GM04504 (cell line): ENCODE measurements around the gene GNB1L.

ENCODE experiments used
- DNase-seq: peaks from one replicate; pipeline ENCODE4 v3.0.0-alpha.2; 2012; ENCODE audit warnings: low read depth

GNB1L gene

DNA sequence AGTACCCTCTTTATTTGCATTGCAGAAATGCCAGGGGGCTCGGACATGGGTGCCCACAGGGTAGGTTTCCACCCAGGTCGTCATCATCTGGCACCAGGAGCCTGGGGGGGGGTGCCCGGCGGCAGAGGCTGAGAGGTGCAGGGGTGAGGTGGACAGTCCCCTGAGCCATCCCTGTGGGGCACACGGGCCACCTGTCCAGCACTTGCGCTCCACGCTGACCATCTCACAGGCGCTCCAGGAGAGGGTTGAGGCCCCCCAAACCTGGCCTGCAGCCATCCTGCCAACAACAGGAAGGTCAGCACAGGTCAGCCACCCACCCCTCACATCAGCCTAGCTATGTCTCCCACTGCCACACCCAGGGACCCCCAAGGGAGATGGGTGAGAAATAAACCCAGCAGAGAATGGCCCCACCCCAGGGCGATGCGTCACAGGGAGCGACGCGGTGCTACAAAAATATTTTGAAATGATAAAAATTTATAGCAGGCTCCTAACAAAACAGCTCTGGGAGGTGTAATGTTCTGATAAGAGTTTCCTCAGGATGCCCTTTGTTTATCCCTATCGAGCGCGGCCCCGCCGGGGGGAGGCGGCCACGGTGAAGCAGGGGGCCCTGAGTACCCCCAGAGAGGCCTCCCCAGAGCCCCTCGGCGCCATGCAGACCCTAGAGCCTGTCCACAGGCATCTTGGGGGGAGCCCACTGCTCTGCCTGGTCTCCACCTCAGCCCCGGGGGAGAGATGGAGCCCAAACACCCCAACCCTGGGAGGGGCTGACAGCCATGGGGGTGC is 21.0 kb upstream of the GNB1L start:
- no peak for DNase-seq

DNA sequence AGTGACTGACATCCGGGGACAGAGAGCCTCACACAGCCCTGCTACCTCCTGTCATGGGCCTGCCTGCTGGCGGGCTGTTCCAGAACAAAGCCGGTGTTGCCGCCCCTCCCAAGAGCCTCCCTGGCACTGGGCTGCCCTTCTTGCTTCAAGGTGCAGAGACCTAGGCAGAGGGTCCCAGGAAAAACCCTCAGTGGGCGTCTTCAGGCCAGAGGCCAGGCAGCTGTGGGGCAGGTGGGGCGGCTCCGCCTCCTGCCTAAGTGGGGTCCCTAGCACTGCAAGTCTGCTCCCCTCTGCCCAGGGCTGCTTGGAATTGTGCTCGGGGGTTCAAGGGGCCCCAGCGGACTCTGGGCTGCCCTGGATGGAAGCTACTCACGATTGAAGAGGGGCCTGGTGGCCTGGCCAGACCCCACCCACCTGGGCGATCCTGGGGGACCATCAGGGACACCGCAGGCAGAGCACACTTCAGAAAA is 20.4 kb upstream of the GNB1L start:
- no peak for DNase-seq

DNA sequence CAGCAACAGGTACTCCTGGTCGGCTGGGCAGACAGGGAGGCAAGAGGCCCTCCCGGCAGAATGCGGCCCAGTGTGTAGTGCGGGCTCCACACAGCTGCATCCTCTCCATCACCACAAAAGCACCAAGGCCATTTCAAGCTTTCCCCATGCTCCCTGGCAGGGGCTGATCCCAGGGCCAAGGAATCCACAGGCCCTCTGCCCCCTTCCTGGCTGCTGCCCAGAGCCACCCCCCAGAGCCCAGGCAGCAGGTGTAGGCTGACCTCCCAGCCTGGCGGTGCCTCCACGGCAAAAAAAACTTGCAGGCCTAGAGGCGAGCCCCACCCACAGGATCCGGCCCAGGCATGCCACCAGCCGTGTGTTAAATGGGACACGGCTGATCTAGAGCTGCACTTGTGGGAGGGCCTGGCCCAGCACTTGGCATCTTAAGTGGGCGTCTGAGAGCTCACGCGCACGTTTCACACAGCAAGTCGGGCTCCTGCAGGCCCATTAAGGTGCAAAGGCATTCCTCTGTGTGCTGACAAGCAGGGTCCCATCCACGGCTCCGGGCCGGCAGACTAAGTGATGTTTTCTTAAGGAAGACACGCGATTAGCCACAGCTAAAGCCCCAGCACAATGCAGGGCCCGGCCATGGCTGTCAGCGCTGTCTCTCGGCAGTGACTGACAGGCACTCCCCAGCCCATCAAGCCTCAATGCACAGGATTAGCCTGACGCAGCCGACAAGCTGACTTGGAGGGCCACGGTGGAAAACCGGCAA is 19.8 kb upstream of the GNB1L start:
- no peak for DNase-seq

DNA sequence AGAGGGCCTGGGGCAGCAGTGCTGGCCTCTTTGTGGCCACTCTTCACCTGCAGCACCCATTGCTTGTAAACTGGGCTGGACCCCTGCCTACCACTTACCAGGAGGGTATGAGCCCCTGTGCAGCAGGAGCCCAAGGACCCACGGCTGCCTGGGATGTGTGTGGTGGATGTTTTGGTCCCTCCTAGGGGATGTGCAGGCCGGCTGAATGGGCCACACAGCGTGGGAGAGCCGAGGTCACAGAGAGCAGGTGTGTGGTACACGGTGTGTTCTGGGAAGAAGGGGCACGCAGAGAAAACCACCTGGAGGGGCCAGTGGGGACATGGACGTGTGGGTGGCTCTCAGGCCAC is 19.3 kb upstream of the GNB1L start:
- DNase-seq, result no peak

DNA sequence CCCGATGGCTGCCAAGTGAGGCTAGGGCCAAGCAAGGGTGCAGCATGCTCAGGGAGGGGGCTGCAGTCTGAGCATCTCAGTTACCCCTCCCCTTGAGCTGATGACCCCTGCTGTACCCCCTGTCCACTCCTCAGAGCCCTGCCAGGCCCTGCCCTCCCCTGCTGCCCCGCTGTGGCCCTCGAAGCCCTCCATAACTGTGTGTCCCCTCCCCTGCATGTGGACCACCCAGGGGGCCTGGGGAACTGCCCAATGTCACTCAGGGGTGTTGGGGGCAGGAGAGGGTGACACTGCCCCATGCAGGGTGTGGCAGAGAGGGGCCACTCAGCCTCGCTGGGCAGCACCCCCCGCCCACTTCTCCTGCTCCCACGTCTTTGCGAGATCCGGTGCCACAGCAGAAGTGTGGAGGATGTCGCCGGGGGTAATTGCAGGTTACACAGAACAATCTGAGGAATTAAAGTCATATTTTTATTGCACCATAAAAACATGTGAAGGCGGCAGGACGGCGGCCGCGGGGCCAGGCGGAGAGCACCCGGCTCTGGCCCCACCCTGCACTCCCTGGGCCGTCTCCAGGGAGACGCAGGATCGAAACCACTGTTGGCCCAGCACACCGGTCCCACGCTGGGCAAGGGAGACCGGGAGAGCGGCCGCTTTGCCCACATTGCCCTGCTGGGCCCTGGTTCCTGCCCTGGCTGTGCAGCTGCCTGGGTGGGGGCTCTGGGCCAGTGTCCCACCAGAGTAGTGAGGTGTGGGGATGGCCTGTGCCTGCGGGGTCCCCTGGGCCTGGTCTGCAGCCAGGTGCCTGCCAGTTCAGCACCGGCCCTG is 18.7 kb upstream of the GNB1L start:
- no peak for DNase-seq

DNA sequence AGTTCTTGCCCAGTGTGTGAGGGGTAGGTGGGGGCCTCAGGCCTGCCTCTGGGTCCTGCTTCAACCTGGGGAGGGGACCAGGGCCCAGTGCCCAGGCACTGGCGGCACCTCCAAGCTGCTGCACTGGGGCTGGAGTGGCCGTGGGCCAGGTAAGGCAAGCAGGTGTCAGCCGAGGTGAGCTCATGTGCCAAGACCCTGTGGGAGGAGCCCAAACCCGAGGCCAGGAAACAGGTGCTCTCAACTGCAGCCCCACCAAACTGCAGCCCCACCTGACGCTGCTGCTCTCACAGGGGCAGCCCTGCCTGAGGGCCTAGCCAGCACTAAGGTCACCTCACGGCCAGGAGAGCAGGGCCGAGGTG is 18.1 kb upstream of the GNB1L start:
- no peak for DNase-seq

DNA sequence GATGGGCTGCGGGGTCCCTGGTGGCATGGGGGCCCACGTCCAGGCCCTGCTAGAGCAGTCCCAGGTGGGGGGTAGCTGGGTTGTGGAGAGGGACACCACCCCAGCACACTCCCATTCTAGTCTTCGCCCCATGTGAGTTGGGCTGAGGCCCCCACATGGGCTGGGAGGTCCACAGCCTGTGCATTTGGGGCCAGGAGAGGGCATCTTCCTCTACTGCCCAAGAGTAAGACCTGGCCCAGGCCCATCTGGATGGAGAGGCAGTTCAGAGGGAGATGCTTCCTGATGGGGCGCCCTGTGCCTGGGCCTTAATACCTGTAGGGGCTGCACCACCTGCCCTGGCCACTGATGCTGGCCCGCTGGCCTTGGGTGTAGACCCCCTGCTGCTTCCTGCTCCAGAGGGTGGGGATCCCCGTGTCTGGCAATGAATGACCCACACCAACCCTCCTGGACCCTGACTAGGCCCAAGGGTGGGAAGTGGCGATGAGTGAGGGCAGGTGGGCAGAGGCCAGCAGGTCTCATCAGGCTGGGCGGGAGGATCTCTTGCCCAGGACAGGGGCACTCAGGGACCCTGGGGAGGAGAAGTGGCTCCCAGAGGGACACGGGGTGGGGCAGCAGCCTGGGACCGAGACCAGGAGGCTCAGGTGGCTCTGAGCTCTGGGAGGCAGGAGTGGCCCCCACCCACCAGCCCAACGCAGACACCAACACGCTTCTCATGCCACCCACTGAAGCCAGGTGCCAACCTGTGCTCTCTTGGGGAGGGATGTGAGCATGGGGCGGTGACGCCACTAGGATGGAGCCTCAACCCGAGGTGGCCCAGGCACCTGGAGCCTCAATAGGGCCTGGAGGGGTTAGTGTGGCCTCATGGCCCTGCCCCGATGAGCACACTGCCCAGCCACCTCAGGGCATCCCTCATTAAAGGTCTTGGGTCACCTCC is 17.4 kb upstream of the GNB1L start:
- no peak for DNase-seq

DNA sequence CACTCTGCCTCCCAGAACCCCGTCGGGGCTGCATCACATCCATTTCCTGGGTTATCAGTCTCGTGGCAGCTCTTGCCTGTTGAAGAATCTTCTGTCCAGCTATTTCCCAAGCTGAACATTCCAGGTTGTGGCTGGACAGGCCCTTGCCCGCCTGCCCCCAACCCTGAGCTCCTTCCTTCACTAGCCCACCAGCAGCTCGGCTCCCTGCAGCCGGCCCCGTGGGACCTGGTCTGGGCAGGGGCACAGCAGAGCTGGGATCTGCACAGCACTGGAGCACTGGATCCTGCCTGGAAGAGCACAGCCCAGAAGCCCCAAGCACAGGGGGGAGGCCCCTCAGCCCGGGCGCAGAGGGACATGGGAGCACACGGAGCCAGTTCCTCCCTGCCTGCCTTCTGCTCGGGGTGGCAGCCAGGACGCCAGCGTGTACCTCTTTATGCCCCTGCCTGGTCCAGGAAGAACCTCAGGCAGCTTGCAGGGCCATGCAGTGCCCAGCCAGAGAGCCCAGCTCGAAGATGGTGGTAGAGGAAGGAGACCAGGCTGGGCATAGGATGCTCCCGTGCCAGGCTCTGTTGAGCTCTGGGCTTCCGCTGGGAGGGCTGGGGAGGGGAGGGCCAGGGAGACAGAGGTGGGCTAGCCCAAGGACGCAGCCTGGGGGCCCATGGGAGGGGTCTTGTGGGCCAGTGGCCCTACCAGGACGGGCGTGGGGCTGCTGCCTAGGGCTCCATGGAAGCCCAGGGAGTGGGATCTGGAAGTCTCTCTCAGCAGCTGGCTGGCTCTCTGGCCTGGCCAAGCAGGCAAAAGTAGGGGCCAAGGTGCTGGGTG is 16.6 kb upstream of the GNB1L start:
- DNase-seq, result no peak

DNA sequence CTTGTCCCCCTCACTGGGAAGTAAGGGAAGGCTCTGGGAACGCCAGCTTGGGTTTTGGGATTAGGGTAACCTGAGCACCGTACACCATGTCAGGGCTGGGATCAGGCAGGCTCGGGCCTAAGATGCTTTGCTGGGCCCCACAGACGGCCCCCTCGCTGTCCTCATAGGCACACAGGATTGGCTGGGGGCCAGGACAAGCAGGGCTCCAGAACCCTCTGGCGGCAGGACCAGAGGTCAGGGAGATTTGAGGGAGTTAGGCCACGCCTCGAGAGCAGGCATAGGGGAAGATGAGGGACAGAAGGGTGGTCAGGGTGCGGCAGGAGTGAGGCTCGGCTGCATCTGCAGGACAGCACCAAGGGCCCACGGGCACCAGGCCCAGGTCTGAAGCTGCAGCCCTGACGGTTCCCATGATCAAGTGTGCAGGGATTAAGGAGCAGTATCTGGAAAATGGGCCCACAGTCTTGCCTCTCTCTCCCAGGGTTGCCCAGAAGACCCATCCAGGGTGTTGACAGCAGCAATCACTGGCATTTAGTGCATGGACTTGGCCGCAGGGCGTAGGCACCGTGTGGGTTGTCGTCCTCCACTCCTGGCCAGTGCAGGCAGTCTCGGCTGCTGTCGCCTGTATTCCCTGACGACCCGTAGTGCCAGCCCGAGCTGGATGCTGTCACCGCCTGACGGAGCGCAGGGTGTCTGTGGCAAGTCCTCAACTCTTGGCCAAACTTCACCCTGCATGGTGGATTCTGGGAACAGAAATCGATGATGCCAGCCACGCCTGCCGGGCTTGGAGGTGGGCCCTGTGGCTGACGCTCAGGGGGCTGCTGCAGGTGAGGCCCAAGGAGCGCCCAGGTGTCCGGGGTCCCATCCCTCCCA is 15.7 kb upstream of the GNB1L start:
- no peak for DNase-seq

DNA sequence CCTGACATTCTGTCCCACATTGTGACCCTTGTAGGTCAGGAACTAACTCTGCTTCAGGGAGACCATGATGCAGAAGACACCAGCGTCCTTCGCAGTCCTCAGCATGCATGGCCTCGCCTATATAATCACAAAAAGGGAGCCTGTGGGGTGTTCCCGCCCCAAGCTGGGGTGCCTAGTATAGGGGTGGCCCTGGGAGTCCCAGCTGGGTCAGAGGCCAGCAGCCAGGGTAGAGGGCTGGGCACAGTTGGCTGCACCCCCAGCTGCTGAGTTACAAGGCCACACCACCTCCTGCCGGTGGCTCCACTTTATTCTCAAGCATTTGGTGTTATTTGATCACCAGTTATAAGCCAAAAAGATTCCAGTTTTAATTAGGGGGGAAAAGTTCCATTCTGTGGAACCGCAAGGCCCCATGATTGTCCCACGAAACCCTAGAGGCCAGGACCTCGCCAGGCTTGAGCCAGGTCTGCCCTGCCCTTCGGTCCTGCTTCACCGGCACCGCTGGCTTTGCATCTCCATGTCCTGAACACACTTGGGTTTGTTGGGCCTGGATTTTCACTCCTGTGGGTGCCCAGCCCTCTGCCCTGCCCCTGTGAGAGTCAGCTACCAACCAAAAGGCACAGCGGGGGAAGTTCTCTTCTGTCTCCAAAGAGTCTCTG is 15.0 kb upstream of the GNB1L start:
- DNase-seq, result no peak

DNA sequence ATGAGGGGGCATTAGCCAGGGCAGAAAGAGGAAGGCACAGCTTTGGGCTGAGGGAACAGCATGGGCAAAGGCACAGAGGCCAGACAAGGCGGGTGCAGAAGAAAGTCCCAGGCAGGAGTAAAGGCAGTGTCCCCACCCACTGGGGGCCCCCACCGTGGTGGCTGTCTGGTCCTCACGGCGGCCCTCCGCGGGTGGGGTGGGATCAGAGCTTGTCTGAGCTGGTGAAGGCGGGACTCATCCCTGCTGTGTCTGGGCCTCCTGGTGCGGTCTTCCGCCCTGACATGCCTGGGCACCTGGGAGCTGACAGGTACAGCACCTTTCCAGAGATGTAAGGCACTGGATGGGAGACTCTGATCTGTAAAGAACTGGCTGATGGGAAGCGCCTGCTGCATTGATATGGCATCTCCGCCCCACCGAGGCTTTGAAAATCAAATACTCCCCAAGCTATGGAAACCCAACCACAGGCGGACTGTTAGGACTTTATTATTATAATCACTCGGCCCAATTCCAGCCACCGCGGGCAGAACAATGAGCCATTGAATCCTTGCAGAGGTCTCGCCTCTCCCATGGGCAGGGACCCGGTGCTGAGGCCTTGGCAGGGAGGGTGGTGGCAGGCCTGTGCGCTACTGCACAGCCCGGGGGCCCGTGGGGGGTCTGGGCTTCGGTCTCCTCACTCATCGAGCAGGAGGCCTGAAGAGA is 14.2 kb upstream of the GNB1L start:
- no peak for DNase-seq

DNA sequence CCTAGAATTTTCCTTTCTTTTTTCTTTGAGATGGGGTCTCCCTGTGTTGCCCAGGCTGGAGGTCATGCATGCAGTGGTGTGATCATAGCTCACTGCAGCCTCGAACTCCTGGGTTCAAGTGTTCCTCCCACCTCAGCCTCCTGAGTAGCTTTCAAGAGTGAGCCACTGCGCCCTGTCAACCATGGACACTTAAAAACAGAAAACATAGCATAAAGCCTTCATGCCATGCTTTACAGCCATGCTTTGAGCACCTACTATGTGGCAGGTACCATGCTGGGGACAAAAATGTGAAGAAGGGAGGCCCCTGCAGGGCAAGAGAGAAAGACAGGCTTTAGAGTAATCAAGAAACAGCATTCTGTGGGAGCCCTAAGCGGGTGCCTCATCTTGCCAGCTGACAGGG is 13.7 kb upstream of the GNB1L start:
- DNase-seq, result no peak

DNA sequence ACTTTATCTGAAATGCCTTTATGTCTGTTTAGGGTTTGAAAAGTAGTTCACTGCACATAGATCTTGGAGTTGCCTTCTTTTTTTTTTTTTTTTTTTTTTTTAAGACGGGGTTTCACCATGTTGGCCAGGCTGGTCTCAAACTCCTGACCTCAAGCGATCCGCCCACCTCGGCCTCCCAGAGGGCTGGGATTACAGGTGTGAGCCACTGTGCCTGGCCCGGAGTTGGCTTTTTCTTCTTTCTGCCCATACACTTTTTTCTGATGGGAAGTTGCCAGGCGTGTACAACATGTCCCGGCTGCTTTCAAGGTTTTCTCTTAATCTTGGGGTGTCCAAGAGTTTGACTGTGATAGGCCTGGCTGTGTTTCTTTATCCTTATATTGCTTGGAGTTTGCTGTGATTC is 12.9 kb upstream of the GNB1L start:
- DNase-seq, result no peak

DNA sequence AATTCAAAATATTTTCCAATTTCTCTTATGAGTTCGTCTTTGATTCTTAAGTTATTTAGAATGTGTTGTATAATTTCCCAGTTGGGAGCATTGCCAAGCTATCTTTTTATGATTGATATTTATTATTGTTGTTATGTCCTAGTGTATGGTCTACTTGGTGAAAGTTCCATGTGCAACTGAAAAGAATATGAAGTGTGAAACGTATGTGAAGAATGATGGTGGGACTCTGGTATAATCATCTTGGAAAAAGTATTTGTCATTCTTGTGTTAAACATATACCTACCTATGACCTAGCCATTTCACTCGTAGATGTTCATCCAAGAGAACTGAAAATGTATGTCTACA is 12.0 kb upstream of the GNB1L start:
- DNase-seq, result no peak

DNA sequence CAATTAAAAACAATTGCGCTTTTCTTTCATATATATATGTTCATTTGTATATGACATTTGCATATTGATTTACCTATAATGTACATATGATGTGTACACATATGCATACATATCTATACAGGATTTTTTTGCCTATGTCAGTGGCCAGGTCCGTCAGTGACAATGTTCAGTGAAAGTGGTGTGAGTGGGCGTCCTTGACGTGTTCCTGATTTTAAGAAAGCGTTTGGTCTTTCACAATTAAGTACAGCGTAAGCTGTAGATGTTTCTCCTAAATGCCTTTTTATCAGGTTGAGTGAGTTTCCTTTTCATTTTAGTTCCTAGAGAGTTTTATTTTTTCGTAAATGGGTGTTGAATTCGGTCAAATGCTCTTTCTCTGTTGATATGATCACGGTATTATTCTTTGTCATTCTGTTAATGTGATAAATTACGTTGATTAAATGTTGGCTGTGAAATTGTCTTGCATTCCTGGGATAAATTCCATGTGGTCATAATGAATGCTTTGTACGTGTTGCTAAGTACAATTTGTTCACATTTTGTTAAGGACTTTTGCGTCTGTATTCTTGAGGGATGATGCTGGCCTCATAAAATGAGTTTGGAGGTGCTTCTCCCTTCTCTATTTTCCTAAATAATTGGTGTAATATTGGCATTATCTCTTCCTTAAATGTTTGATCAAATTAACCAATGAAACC is 10.6 kb upstream of the GNB1L start:
- DNase-seq, result no peak

DNA sequence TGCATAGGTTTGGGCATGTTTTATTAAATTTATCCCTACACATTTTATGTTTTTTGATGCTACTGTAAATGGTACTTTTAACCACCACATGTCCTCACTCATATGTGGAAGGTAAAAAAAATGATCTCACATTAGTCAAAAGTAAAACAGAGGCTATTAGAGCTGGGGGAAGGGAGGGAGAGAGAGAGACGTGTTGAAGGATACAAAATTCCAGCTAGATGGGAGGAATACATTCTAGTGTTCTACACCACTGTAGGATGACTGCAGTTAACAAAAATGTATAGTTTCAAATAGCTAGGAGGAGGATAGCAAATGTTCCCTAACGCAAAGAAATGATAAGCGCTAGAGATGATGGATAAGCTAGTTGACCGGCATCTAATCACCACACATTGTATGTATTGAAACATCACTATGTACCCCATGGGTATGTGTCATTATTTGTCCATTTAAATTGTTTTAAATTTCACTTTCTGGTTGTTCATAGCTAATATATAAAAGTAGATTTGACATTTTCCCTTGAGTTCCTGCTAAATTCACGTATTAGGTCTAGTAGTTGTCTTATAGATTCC is 9.9 kb upstream of the GNB1L start:
- no peak for DNase-seq

DNA sequence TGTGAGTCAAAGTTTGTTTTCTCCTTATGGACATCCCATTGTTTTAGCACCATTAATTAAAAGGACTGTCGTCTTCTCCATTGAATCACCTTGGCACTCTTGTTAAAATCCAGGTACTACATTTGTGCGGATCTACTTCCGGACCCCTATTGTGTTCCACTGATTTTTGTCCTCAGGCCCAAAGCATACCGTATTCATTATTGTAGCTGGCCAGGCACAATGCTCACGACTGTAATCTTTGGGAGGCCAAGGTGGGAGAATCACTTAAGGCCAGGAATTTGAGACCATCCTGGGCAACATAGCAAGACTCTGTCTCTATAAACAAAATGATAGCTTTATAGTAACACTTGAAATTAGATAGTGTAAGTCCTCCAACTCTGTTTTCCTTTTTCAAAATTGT is 8.9 kb upstream of the GNB1L start:
- no peak for DNase-seq
